Esophagus squamous epithelium (tissue), 4 donors: Measurements from ENCODE around the gene APOL1.

Experiments
- CTCF ChIP-seq, 6 experiments: fragments of 450-650 bp in 4 of 6; fragments of 200-600 bp in 2 of 6; sonication (generic) in 2 of 6; IDR thresholded peaks; one replicate each; pipeline ENCODE4 v1.5.1; 2016 to 2019; ENCODE audit warnings: antibody characterized with exemption in 6 of 6, mild to moderate bottlenecking in 4 of 6, moderate library complexity in 4 of 6
- POLR2A ChIP-seq, 4 donors: fragments of 450-650 bp; IDR thresholded peaks; one replicate each; pipeline ENCODE4 v1.6.1; 2017; ENCODE audit warnings: antibody characterized with exemption in 4 of 4, mild to moderate bottlenecking in 4 of 4, moderate library complexity in 3 of 4

GRCh38 chr22:36237462-36238372, 15.2 kb upstream of the APOL1 start:
- TF ChIP-seq CTCF (IDR thresholded peaks at IDR 0.05) (no peak), POLR2A (IDR thresholded peaks at IDR 0.05) (no peak)
